Left lobe of liver (tissue), 2 donors: ENCODE results near the gene TLCD1. TPM values are rescaled to one million over a fixed set of nuclear protein-coding genes. Genes with fewer than 3 reads are reported as not detected.
"Not testable (repeated sequence)": the region's sequence is repeated elsewhere in the genome, so short reads cannot be mapped to it uniquely, and the experiment has no call there.

Experiments
- ATAC-seq: fragments of 200-7000 bp; cut with Tn5 transposase; one replicate; pipeline ENCODE4 v1.9.1; 2020; ENCODE audit warnings: mild to moderate bottlenecking, moderate library complexity
- DNase-seq: peaks from one replicate; pipeline ENCODE4 v3.0.0-alpha.2; 2020; ENCODE audit warnings: low spot score
- total RNA-seq: library from RNA; stranded (reverse); gene quantifications from one replicate; pipeline ENCODE4 v1.2.1, GENCODE V29; 2021
- donor health status: DM: no; HTN: no; CAD: no; lungs with moderate emphysema.
- donor health status: DM: no; HTN: yes; CAD: no.

Gene TLCD1
- total RNA-seq, 1 donor from 2014 or later = 4.8 TPM

GRCh38 chr17:28733346-28733745, 7.3 kb upstream of the TLCD1 start:
- no peak for DNase-seq

DNA sequence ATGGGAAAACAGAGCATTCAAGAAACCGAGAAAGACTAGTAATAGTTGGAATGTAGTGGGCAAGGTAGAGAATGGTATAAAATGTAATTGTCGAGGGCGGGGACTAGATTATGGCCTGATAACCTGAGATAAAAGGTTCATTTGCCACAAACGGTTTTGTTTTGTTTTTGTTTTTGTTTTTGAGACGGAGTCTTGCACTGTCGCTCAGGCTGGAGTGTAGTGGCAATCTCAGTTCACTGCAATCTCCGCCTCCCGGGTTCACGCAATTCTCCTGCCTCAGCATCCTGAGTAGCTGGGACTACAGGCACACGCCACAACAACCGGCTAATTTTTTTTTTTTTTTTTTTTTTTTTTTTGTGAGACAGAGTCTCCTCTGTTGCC, 3.9 kb upstream of the TLCD1 start:
- DNase-seq (no peak), ATAC-seq (no peak)

More at GRCh38 chr17:28733346-28733745, 7.3 kb upstream of the TLCD1 start:
- ATAC-seq = no peak

GRCh38 chr17:28728364-28729200, 2.5 kb upstream of the TLCD1 start, which contains the start of gene NEK8:
Gene NEK8 (plus strand): TSS chr17:28728788. CDS start chr17:28728814, 26 bp downstream.
- ATAC-seq = peak; percentile 70
- DNase-seq = peak; percentile 95

- DNase-seq = peak; percentile 93
- ATAC-seq = peak; percentile 79
Observed at GRCh38 chr17:28726627-28727491, 826 bp upstream of the TLCD1 start.

GRCh38 chr17:28725660-28726225, 290 bp downstream of the TLCD1 start:
- peak; percentile 77 for DNase-seq
- ATAC-seq = peak; percentile 34

DNA sequence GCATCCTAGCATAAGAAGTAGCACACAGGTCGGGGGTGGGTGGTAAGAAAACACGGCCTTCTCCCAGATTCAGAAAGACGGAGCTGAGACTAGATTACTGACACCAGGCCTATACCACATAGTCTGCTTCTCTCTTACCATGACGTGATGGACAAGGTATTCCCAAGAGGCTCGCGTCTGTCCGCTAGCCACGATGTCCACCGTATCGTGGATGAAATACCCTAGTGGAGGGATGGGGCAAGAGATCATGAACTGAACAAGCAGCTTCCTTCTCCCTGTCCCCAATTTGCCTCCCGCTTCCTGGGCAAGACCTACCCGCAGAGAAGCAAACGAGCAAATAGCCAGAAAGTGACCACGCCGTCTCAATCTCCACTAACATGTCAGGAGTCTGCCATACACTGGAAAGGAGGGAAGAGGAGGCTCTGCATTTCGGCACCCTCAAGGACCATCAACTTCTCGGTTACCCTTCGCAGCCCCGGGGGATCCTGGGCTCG, 820 bp downstream of the TLCD1 start:
- DNase-seq (no peak), ATAC-seq (no peak)

DNA sequence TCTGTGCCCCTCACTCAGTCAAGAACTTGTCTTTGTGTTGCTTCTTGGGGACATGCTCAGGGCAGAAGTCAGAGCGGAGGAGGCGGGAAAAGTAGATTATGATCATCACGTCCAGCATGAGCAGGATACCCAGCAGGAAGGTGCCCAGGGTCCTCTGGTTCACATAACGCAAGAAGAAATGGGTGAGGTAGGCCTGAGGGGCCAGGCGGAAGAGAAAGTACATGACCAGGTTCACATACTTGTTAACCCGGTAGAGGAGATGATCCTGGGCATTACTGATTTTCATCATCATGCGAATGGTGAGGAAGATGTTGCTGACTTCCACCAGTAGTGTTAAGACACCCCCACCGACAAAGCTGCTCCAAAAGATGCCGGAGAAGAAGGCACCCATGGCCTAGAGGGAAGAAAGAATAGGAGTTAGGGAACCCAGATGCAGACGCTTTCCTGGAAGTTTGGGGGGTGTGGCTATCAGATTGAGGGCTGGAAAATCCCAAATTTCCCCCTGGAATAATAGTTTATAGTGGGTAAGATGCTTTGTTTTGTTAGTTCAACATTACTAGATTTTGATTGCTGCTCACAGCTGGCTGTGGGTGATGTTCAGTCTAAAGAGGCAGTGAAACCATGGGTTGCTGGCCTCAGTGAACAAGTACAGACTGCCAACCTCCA, 1.4 kb downstream of the TLCD1 start:
- DNase-seq (no peak), ATAC-seq (no peak)

DNA sequence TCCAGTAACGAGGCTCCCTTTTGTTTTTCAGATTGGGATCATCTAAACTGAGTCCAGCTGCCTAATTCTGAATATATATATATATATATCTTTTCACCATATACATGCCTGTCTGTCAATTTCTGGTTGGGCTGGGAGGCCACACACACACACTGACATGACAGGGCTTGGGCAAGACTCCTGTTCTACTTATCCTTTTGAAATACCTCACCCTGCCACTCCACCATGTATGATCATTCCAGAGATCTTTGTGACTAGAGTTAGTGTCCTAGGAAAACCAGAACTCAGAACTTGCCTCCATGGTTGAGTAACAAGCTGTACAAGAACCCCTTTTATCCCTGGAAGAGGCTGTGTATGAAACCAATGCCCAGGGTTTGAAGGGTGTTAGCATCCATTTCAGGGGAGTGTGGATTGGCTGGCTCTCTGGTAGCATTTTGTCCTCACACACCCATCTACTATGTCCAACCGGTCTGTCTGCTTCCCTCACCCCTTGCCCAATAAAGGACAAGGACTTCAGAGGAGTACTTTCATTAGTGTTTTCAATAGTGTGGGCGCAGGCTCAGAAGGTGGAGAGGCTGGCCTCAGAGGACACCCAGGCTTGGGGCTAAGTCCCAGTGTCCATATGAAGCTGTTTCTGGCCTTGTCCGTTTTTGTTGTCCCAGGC, 2.1 kb downstream of the TLCD1 start:
- not testable (repeated sequence) for ATAC-seq, DNase-seq

GRCh38 chr17:28723159-28723835, 2.7 kb downstream of the TLCD1 start:
- ATAC-seq (no peak), DNase-seq (no peak)

DNA sequence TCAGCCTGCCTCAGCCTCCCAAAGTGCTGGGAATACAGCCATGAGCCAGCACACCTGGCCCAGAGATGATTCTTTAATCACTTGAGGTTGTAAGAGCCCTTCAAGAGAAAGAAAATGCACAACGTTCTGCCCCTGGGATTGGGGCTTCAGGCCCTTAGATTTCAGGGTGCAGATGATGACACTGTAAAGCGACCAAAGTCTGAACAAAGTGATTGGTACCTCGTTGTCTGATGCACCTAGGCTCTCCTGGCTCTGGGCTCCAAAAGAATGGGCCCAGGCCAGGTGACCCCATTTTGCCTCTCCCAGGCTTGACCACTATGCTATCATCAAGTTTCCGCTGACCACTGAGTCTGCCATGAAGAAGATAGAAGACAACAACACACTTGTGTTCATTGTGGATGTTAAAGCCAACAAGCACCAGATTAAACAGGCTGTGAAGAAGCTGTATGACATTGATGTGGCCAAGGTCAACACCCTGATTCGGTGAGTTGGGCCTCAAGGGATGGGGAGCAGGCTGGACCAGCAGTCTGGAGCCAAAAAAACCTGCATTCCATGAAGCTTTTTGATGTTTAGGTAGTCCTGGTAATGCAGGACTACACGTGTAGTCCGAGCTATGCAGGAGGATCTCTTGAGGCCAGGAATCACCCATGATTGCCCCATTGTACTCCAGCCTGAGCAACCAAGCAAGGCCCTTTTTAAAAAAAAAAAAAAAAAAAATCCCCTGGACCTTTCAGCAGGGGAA, 3.4 kb downstream of the TLCD1 start:
- DNase-seq (no peak), ATAC-seq (no peak)

DNA sequence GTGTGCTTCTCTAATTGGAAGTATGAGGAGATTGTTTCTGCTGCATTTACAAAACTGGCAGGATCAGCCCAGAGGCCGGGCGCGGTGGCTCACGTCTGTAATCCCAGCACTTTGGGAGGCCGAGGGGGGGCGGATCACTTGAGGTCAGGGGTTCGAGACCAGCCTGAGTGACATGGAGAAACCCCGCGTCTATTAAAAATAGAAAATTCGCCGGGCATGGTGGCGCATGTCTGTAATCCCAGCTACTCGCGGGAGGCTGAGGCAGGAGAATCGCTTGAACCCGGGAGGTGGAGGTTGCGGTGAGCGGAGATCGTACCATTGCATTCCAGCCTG, 5.1 kb downstream of the TLCD1 start:
- not testable (repeated sequence) for DNase-seq, ATAC-seq

GRCh38 chr17:28720247-28720996, 5.6 kb downstream of the TLCD1 start:
- no peak for ATAC-seq
- DNase-seq = no peak

GRCh38 chr17:28719021-28719433, 7.0 kb downstream of the TLCD1 start:
- DNase-seq (no peak), ATAC-seq (no peak)

DNA sequence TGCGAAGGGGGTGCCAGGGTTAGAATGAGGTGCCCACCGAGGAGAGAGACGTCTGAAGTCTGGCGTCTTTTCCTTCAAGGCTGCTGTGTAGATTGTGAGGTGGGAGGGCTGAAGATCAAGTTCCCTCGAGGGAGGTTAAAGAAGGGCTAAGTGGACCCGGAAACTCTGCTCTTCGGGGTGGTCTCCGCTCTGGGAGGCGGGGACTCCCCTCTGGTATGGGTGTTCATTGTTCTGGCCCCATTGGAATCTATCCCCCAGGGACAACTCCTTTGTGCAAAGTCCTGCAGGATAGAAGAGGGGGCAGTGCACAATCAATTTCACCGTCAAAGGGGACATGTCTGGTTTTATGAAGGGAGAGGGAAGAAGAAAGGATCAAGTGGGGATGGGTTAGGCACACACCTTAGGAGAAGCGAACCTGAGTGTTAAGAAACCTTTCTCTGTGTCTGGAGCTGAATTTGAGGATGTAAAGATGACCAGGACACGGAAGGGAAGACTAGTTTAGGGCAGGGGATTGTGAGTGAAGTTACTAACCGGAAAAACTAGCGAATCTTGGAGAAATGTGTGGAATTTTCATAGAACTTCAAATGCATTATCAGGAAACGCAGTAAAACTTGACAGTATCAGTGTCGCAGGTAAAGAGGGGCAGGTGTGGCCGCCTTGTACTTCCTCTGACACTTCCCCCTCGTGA, 7.6 kb downstream of the TLCD1 start:
- ATAC-seq (no peak), DNase-seq (no peak)

- no peak for ATAC-seq
Observed at GRCh38 chr17:28717578-28718332, 8.3 kb downstream of the TLCD1 start, which contains the start of gene RAB34. Gene RAB34 (minus strand): TSS chr17:28717868. CDS start chr17:28717266, 602 bp downstream.

GRCh38 chr17:28716740-28717577, 9.1 kb downstream of the TLCD1 start:
- no peak for DNase-seq
- no peak for ATAC-seq

More at GRCh38 chr17:28717578-28718332, 8.3 kb downstream of the TLCD1 start, which contains the start of gene RAB34:
- peak; percentile 59 for DNase-seq
